H1 (cell line): ENCODE results near the gene OLFML2B. TPM values are rescaled to one million over a fixed set of nuclear protein-coding genes. Genes with fewer than 3 reads are reported as not detected.
A peak's percentile ranks its signal among the peaks of the same experiment; 100 is the strongest.

Experiments used
- ATF3 ChIP-seq: IDR thresholded peaks from 2 replicates; pipeline ENCODE4 v1.6.1; 2011; ENCODE audit warnings: low read depth, mild to moderate bottlenecking, low read length; ENCODE audit not compliant: insufficient read depth
- BRCA1 ChIP-seq: IDR thresholded peaks from 2 replicates; pipeline ENCODE4 v1.6.1; 2012; ENCODE audit warnings: low read depth, low read length, improper control_type of control experiment
- CEBPB ChIP-seq: IDR thresholded peaks from 2 replicates; pipeline ENCODE4 v1.6.1; 2012; ENCODE audit warnings: low read depth, low read length
- CTBP2 ChIP-seq: IDR thresholded peaks from 2 replicates; pipeline ENCODE4 v1.7.0; 2011; ENCODE audit warnings: borderline replicate concordance, mild to moderate bottlenecking, moderate library complexity, mixed read lengths, low read length; ENCODE audit not compliant: insufficient read depth, insufficient read length
- EP300 ChIP-seq, 2 experiments: IDR thresholded peaks; 1 replicate in 1 of 2; 2 replicates in 1 of 2; pipeline ENCODE4 v1.6.1; 2011 to 2012; ENCODE audit warnings: low read depth in 2 of 2, low read length in 2 of 2, mild to moderate bottlenecking in 2 of 2, borderline replicate concordance in 1 of 2, inconsistent platforms in 1 of 2, moderate library complexity in 1 of 2
- JUND ChIP-seq: IDR thresholded peaks from 2 replicates; pipeline ENCODE4 v1.6.1; 2011; ENCODE audit warnings: mild to moderate bottlenecking, improper control_type of control experiment, low read length
- NANOG ChIP-seq: IDR thresholded peaks from 2 replicates; pipeline ENCODE4 v1.6.1; 2011; ENCODE audit warnings: low read length, low read depth, mild to moderate bottlenecking, inconsistent platforms; ENCODE audit not compliant: insufficient read depth, poor library complexity, severe bottlenecking
- polyA plus RNA-seq, 7 experiments: library from polyadenylated mRNA; depleted of rRNA in 3 of 7; stranded (reverse) in 5 of 7; unstranded in 2 of 7; fragments of >200 nt in 5 of 7; fragments of 200-250 nt in 2 of 7; gene quantifications; 1 replicate in 5 of 7; 2 replicates in 1 of 7; 4 replicates in 1 of 7; pipeline versions ENCODE4 v1.2.1 to v1.2.3, GENCODE V29; 2011 to 2013; ENCODE audit warnings: missing spikeins in 2 of 7, mixed read lengths in 2 of 7
- total RNA-seq: library from RNA; stranded (reverse); fragmentation: NEBNext Ultra II Directional; extraction: Animal tissue kit (Norgen Biotek cat#: 25700); gene quantifications from 2 replicates; pipeline ENCODE4 v1.2.1, GENCODE V29; 2021
- TF ChIP-seq, protein P1 (sequence below): fragments of 300-600 bp; sonication (generic); IDR thresholded peaks from 2 replicates; pipeline ENCODE4 v1.7.1; 2012; ENCODE audit warnings: low read length, moderate library complexity, mild to moderate bottlenecking, inconsistent platforms; ENCODE audit not compliant: insufficient replicate concordance

The OLFML2B gene
- total and polyA plus RNA-seq, 2 of the 8 experiments (the other 6 are each of a cell fraction or from before 2014, with no cell fraction given): 6.5 to 10.4 TPM

GRCh38 chr1:162056043-162056442 is 32.4 kb upstream of the OLFML2B start (continued):
- TF ChIP-seq, protein P1, sequence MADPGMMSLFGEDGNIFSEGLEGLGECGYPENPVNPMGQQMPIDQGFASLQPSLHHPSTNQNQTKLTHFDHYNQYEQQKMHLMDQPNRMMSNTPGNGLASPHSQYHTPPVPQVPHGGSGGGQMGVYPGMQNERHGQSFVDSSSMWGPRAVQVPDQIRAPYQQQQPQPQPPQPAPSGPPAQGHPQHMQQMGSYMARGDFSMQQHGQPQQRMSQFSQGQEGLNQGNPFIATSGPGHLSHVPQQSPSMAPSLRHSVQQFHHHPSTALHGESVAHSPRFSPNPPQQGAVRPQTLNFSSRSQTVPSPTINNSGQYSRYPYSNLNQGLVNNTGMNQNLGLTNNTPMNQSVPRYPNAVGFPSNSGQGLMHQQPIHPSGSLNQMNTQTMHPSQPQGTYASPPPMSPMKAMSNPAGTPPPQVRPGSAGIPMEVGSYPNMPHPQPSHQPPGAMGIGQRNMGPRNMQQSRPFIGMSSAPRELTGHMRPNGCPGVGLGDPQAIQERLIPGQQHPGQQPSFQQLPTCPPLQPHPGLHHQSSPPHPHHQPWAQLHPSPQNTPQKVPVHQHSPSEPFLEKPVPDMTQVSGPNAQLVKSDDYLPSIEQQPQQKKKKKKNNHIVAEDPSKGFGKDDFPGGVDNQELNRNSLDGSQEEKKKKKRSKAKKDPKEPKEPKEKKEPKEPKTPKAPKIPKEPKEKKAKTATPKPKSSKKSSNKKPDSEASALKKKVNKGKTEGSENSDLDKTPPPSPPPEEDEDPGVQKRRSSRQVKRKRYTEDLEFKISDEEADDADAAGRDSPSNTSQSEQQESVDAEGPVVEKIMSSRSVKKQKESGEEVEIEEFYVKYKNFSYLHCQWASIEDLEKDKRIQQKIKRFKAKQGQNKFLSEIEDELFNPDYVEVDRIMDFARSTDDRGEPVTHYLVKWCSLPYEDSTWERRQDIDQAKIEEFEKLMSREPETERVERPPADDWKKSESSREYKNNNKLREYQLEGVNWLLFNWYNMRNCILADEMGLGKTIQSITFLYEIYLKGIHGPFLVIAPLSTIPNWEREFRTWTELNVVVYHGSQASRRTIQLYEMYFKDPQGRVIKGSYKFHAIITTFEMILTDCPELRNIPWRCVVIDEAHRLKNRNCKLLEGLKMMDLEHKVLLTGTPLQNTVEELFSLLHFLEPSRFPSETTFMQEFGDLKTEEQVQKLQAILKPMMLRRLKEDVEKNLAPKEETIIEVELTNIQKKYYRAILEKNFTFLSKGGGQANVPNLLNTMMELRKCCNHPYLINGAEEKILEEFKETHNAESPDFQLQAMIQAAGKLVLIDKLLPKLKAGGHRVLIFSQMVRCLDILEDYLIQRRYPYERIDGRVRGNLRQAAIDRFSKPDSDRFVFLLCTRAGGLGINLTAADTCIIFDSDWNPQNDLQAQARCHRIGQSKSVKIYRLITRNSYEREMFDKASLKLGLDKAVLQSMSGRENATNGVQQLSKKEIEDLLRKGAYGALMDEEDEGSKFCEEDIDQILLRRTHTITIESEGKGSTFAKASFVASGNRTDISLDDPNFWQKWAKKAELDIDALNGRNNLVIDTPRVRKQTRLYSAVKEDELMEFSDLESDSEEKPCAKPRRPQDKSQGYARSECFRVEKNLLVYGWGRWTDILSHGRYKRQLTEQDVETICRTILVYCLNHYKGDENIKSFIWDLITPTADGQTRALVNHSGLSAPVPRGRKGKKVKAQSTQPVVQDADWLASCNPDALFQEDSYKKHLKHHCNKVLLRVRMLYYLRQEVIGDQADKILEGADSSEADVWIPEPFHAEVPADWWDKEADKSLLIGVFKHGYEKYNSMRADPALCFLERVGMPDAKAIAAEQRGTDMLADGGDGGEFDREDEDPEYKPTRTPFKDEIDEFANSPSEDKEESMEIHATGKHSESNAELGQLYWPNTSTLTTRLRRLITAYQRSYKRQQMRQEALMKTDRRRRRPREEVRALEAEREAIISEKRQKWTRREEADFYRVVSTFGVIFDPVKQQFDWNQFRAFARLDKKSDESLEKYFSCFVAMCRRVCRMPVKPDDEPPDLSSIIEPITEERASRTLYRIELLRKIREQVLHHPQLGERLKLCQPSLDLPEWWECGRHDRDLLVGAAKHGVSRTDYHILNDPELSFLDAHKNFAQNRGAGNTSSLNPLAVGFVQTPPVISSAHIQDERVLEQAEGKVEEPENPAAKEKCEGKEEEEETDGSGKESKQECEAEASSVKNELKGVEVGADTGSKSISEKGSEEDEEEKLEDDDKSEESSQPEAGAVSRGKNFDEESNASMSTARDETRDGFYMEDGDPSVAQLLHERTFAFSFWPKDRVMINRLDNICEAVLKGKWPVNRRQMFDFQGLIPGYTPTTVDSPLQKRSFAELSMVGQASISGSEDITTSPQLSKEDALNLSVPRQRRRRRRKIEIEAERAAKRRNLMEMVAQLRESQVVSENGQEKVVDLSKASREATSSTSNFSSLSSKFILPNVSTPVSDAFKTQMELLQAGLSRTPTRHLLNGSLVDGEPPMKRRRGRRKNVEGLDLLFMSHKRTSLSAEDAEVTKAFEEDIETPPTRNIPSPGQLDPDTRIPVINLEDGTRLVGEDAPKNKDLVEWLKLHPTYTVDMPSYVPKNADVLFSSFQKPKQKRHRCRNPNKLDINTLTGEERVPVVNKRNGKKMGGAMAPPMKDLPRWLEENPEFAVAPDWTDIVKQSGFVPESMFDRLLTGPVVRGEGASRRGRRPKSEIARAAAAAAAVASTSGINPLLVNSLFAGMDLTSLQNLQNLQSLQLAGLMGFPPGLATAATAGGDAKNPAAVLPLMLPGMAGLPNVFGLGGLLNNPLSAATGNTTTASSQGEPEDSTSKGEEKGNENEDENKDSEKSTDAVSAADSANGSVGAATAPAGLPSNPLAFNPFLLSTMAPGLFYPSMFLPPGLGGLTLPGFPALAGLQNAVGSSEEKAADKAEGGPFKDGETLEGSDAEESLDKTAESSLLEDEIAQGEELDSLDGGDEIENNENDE: no peak
- TF ChIP-seq CEBPB (no peak), JUND (peak; percentile 50; the same call in 1 of the 2 replicates), EP300 (IDR thresholded peaks at IDR 0.05; ENCODE audit: borderline replicate concordance in 1 of 2, low read depth in 2 of 2, low read length in 2 of 2) (no peak), BRCA1 (no peak), ATF3 (no peak), CTBP2 (peak; percentile 51), NANOG (peak; percentile 75)
